ENCODE measurements around the gene KSR1.

The KSR1 gene

GRCh38 chr17:27605409-27605808, 149.2 kb downstream of the KSR1 start:
- TF ChIP-seq CTCF (IDR thresholded peaks at IDR 0.05; ENCODE audit: low read depth, low read length, missing control alignments) = no peak
- Histone ChIP-seq H3K27ac (no peak overlapping the region), H3K36me3 (replicated peaks) (peaks cover 70% of the 10 kb centered on the region), H3K4me3 (ENCODE audit: low read depth, low read length) (no peak overlapping the region), H3K27me3 (replicated peaks) (no peaks in the 10 kb centered on the region)
- DNase-seq = no peak
- in situ Hi-C loops (cut with HindIII; ENCODE audit: low pct_ligation_motif_present, low sequenced_read_pairs) = no loop called here

GRCh38 chr17:27607521-27608091, 151.4 kb downstream of the KSR1 start:
- Histone ChIP-seq H3K36me3 (replicated peaks) (peaks cover 68% of the 10 kb centered on the region), H3K4me3 (ENCODE audit: low read depth, low read length) (no peak overlapping the region), H3K27me3 (replicated peaks) (no peaks in the 10 kb centered on the region), H3K27ac (no peak overlapping the region)
- DNase-seq = no peak
- no peak for TF ChIP-seq CTCF (IDR thresholded peaks at IDR 0.05; ENCODE audit: low read depth, low read length, missing control alignments)
- in situ Hi-C loops (cut with HindIII; ENCODE audit: low pct_ligation_motif_present, low sequenced_read_pairs) = no loop called here

DNA sequence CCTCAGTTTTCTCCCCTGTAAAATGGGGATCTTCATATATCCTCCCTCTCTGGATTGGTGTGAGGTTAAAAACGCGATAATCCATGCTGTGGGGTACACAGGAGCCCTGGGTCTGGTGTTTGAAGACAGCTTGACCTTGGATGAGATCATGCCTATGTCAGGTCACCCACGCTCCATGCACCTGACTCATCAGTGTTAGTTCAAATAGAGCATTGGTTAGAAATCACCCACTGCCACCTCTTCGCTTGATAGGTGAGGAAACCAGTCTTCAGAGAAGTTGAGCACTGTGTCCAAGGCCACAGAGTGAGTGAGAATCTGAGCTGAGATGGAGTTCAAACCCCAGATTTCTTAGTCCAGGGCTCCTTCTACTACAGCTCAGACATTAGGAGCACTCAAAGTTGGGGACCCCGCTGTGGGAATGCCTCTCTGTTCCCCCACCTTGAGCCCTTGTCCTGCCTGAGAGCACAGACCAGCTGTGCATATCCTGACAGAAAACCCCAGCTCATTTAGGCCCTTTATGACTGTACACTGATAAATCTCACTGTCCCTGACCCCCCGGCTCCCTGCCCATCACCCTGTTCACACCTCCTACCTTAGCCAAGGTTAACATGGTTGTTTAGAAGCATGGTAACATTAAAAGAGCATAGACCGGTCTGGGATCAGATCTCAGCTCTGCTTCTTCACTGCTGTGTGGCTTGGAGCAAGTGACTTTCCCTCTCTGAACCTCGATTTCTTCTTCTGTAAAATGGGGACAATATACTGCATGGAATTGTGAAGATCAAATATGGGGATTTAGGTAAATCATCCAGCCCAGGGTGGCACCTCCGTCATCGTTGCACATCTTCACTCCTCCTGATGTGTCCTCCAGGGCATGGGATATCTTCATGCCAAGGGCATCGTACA, 152.3 kb downstream of the KSR1 start:
- TF ChIP-seq CTCF (IDR thresholded peaks at IDR 0.05; ENCODE audit: low read depth, low read length, missing control alignments) = no peak
- Histone ChIP-seq H3K27ac (no peak overlapping the region), H3K36me3 (replicated peaks) (peaks cover 73% of the 10 kb centered on the region), H3K4me3 (ENCODE audit: low read depth, low read length) (no peak overlapping the region), H3K27me3 (replicated peaks) (no peaks in the 10 kb centered on the region)
- in situ Hi-C loops (cut with HindIII; ENCODE audit: low pct_ligation_motif_present, low sequenced_read_pairs) = no loop called here
- DNase-seq = no peak

DNA sequence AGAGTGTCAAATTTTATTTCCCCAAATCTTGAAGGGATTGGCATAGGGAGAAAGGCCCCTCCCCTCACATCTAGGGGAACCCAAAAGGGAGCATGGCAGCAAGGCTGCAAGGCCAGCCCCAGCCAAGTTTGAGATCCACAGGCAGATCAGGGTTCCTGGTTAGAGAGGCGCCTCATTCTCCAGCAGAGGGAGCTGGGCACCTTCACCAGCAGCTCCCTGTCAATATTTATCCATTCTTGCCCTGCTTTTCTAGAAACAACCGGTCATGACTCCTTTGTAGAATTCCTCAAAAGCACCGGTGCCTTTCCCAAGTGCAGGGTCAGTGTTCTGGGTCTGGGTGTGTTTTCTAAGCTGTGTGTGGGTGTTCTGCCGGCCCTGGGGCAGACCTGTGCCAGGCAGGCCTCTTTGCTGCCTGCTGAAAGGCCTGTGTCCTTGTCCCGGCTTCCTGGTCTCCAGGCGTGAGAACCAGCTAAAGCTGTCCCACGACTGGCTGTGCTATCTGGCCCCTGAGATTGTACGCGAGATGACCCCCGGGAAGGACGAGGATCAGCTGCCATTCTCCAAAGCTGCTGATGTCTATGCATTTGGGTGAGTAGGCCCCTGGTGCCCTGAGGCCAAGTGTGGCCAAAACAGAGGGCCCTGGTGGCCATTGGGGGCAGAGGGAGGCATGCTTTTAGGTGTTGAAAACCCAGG, 153.5 kb downstream of the KSR1 start:
- no peaks in the 10 kb centered on the region for H3K27me3 ChIP-seq (replicated peaks)
- H3K27ac ChIP-seq = no peak overlapping the region
- no peak for DNase-seq
- in situ Hi-C loops (cut with HindIII; ENCODE audit: low pct_ligation_motif_present, low sequenced_read_pairs) = no loop called here
- TF ChIP-seq CTCF (IDR thresholded peaks at IDR 0.05; ENCODE audit: low read depth, low read length, missing control alignments) = peak; percentile 74
- H3K36me3 ChIP-seq (replicated peaks) = peaks cover 65% of the 10 kb centered on the region
- H3K4me3 ChIP-seq (ENCODE audit: low read depth, low read length) = no peak overlapping the region

- in situ Hi-C loops (cut with HindIII; ENCODE audit: low pct_ligation_motif_present, low sequenced_read_pairs) = no loop called here
- Histone ChIP-seq H3K27me3 (replicated peaks) (no peaks in the 10 kb centered on the region), H3K27ac (no peak overlapping the region), H3K4me3 (ENCODE audit: low read depth, low read length) (no peak overlapping the region), H3K36me3 (replicated peaks) (peaks cover 65% of the 10 kb centered on the region)
- TF ChIP-seq CTCF (IDR thresholded peaks at IDR 0.05; ENCODE audit: low read depth, low read length, missing control alignments) = no peak
- DNase-seq = no peak
Measured at GRCh38 chr17:27610304-27610677, 154.0 kb downstream of the KSR1 start.
